GM12874 (cell line): ENCODE measurements around the gene GLB1L2.

Source experiments
- TF ChIP-seq, protein P1 (sequence below): IDR thresholded peaks from 2 replicates; pipeline ENCODE4 v1.5.1; 2011; ENCODE audit warnings: low read depth, mild to moderate bottlenecking, control low read depth, low read length, moderate library complexity; ENCODE audit not compliant: insufficient read depth

GLB1L2 gene, protein sequence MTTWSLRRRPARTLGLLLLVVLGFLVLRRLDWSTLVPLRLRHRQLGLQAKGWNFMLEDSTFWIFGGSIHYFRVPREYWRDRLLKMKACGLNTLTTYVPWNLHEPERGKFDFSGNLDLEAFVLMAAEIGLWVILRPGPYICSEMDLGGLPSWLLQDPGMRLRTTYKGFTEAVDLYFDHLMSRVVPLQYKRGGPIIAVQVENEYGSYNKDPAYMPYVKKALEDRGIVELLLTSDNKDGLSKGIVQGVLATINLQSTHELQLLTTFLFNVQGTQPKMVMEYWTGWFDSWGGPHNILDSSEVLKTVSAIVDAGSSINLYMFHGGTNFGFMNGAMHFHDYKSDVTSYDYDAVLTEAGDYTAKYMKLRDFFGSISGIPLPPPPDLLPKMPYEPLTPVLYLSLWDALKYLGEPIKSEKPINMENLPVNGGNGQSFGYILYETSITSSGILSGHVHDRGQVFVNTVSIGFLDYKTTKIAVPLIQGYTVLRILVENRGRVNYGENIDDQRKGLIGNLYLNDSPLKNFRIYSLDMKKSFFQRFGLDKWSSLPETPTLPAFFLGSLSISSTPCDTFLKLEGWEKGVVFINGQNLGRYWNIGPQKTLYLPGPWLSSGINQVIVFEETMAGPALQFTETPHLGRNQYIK

DNA sequence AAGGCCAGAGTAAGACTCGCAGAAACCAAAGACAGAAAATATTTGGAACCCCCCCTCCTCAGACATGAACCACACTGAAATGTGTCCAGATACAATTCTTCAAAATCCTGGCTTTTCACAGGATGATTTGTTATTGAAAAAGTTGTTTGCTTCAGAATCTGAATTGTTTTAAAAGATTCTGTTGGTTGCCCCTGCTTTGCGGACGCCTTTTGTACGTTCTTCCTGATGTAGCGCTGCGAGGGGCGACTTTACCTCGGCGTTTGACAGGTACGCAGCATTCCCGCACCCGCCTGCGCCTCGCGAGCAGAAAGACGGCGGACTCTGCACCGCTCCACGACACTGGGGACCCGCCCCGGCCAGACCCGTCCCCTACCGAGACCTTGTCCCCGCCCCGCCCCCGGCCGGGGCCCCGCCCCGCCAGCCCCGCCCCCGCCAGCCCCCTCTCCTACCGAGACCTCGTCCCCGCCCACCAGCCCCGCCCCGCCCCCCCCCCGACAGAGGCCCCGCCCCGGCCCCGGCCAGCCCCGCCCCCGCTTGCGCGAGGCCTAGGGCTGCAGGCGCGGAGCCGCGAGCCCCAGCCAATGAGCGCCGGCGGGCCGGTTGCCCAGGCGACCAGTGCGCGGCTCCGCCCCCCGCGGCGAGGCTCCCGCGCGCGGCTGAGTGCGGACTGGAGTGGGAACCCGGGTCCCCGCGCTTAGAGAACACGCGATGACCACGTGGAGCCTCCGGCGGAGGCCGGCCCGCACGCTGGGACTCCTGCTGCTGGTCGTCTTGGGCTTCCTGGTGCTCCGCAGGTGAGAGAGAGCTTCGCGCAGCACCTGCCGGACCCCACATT lies at the start of gene GLB1L2:
Gene GLB1L2, plus strand, starts transcription at position 635 of the 835 bp plus-strand sequence. Its CDS starts 74 bp downstream, at position 709.
- TF ChIP-seq, protein P1, sequence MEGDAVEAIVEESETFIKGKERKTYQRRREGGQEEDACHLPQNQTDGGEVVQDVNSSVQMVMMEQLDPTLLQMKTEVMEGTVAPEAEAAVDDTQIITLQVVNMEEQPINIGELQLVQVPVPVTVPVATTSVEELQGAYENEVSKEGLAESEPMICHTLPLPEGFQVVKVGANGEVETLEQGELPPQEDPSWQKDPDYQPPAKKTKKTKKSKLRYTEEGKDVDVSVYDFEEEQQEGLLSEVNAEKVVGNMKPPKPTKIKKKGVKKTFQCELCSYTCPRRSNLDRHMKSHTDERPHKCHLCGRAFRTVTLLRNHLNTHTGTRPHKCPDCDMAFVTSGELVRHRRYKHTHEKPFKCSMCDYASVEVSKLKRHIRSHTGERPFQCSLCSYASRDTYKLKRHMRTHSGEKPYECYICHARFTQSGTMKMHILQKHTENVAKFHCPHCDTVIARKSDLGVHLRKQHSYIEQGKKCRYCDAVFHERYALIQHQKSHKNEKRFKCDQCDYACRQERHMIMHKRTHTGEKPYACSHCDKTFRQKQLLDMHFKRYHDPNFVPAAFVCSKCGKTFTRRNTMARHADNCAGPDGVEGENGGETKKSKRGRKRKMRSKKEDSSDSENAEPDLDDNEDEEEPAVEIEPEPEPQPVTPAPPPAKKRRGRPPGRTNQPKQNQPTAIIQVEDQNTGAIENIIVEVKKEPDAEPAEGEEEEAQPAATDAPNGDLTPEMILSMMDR, result no peak

DNA sequence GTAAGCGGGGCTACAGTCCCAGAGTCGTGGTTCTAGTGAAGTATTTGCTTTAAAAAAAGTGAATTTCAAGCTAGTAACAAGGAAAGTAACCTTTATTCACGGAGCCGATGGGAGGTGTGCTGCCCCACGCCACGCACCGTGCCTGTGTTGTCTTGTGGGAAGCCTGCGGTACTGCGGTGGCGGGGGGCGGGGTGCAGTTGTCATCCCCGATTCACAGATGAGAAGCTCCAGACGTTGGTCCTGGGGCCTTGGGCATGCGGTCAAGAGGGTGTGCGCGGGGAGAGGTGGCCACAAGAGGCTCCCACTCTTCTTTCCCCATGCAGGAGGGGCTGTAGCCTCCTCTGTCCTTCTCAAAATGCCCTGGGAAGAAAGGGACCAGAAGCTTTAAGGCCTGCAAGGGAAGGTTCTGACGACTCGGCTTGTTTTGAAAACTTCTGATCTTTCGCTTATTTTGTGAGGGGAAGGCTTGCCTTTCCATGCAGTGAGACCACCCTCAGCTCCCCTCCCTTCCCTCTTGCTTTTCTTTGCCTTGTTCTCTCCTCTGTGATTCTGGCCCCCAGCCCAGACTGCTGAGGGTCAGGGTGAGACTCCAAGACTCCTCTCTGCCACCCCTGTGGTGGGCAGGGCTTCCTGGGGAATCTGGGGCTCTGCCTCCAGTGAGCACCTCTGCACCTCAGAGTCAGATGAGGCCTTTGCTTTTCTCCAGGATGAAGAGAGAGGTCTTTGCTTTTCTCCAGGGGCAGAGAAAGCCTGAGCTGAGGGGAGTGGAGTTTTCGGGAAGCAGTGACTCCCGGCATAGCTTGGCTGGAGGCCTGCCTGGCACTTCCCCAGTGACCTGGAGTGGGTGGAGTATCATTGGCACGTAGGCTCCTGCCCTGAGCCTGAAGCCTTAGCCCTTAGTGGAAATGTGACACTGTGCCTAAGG lies 49.4 kb upstream of the GLB1L2 start:
- TF ChIP-seq, protein P1, result no peak

DNA sequence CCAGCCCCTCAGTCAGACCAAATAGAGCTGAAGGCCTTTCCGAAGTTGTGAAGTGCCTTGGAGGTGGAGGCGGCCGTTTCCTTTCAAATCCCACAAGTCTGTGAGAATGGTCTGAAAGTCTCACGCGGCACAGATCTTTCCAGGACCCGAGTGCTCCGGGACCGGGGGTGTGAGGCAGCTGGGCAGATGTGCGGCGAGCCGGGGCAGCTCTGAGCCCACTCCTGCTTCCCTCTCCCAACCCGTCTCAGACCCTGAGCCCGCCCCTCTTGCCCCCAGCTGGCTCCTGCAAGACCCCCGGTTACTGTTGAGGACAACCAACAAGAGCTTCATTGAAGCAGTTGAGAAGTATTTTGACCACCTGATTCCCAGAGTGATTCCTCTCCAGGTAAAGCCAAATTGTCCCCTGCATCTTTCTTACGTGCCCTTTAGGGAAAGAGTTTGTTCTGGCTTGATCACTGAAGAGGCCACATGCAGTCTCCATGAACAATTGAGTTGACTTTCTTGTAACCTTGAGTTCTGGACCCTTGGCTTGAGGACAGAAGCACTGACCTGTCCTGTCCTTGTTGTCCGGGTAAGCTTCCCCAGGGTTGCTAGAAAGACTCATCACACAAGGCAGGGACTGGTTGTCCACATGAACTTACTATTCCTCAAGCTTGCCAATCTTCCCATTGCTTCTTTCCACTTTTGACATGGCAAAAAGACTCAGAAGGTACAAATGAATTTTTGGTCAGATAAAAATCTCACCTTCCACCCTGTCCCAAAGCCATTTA lies 48.1 kb upstream of the GLB1L2 start:
- TF ChIP-seq, protein P1, result no peak

DNA sequence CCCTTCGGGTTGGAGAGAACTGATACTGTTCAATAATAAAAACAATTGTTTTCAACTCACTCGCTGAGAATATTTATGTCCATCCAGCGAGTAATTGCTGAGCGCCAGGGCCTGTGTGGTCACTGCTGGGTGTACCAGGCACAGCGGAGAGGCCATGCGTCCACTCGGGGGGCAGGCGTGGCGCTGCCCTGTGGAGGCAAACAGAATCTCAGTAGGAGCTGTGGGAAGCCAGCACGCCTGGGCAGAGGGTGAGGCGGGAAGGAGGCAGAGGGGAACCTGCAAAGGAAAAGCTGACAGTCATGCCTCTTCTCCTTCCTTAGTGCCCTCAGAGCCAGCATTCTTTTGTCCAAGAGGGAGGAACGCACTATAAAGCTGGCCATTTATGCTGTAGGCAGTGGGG lies 44.2 kb upstream of the GLB1L2 start:
- TF ChIP-seq, protein P1, result no peak

DNA sequence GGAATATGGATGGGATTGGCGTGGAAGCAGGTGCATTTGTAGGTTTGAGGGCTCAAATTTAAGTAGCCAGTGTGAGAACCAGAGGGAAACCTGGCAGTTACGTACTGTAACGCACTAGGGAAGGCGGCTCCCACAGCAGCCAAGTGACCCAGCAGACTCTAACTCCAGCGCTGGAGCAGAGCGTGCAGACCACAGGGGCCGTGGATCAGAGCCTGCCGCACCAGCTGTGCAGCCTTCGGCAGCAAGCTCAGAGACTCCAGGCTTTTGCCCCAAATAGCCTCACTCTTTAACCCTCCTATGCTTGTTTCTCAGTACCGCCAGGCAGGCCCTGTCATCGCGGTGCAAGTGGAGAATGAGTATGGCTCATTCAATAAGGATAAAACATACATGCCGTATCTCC lies 43.3 kb upstream of the GLB1L2 start:
- TF ChIP-seq, protein P1, result no peak

DNA sequence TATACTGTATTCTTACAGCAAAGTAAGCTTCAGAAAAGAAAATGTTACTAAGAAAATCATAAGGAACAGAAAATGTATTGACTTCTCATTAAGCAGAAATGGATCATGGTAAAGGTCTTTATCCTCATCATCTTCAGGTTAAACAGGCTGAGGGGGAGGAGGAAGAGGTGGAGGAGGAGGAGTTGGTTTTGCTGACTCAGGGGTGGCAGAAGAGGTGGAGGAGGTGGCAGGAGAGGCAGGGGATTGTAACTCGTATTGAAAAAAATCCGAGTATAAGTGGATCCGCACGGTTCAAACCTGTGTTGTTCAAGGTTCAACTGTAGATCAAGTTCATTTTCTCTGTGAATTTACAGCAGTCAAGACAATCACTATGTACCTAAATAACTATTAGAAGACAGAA lies 42.6 kb upstream of the GLB1L2 start:
- TF ChIP-seq, protein P1, result no peak
